Brain microvascular endothelial cell (primary cell): ENCODE data around the gene ZC3H13.
A peak's percentile ranks its signal among the peaks of the same experiment; 100 is the strongest.

Experiments
- DNase-seq: peaks from one replicate; pipeline ENCODE4 v3.0.0-alpha.2; 2020
- H3K27ac ChIP-seq: fragments of 250-450 bp; sonication (Bioruptor Pico); 2 replicates; pipeline ENCODE4 v1.5.1; 2020; ENCODE audit warnings: mild to moderate bottlenecking, moderate library complexity
- H3K27me3 ChIP-seq: fragments of 250-450 bp; sonication (Bioruptor Pico); replicated peaks from 2 replicates; pipeline ENCODE4 v1.5.1; 2020; ENCODE audit warnings: mild to moderate bottlenecking
- H3K36me3 ChIP-seq: fragments of 250-450 bp; sonication (Bioruptor Pico); replicated peaks from 2 replicates; pipeline ENCODE4 v1.5.1; 2020; ENCODE audit warnings: mild to moderate bottlenecking
- H3K4me3 ChIP-seq: 2 replicates; pipeline ENCODE4 v1.5.1; 2011; ENCODE audit warnings: low read depth, mild to moderate bottlenecking, control low read depth, low read length, moderate library complexity
- CTCF ChIP-seq: IDR thresholded peaks from 2 replicates; pipeline ENCODE4 v1.5.1; 2011; ENCODE audit warnings: low read depth, mild to moderate bottlenecking, moderate library complexity, low read length, control low read depth, inconsistent platforms; ENCODE audit errors: missing control alignments
- in situ Hi-C: cut with HindIII; loops from 2 replicates; pipeline ENCODE4 v1.10.0; 2017; ENCODE audit warnings: low sequenced_read_pairs, low pct_ligation_motif_present

ZC3H13 gene

DNA sequence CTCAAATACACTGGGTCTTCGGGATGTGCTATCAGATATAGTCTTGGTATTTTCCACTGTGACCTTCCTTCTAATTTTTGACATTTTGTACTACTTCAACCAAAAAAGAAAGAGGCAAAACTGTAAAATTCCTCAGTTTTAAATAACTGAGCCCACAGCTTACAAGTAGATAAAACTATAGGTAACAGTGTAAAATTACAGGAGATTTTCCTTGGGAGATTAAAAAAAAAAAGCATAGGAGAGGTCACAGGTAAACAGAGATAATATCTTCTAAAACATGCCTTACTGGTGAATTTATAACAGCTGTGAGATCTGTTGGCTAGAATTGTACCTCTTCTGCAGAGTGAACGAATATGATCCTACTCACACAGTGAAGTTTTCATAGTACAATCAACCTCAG, 7.1 kb downstream of the ZC3H13 start:
- Histone ChIP-seq H3K4me3 (no peak overlapping the region), H3K36me3 (peaks cover 5% of the 10 kb centered on the region), H3K27ac (no peak overlapping the region), H3K27me3 (no peaks in the 10 kb centered on the region)
- DNase-seq, result no peak
- TF ChIP-seq CTCF, result no peak
- in situ Hi-C loops, result no loop called here

GRCh38 chr13:46043647-46044046, 8.9 kb downstream of the ZC3H13 start:
- in situ Hi-C loops, result no loop called here
- H3K36me3 ChIP-seq, result peaks cover 5% of the 10 kb centered on the region
- no peak for DNase-seq

DNA sequence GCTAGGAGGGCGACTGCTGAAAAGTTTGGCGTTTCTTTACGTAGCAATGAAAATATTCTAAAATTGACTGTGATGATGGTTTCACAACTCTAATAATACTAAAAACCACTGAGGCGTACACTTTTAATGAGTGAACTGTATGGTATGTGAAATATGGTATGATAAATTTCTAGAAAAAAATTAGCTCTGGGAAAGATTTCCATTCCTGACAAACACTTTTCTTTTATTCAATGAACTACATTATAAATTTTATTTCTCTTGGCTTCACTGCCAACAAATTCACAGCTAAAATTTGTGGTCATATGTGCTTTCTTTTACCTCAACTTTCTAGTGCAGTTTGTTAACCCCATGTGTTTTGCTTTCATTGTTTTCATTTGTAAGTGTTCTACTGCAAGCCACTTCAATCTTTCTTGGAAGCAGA, 11.1 kb downstream of the ZC3H13 start:
- in situ Hi-C loops, result no loop called here
- H3K27me3 ChIP-seq, result no peaks in the 10 kb centered on the region
- H3K36me3 ChIP-seq, result peaks cover 5% of the 10 kb centered on the region
- TF ChIP-seq CTCF, result no peak
- no peak for DNase-seq
- no peak overlapping the region for H3K4me3 ChIP-seq
- peak overlapping the region; percentile 69 for H3K27ac ChIP-seq

More at GRCh38 chr13:46043647-46044046, 8.9 kb downstream of the ZC3H13 start:
- H3K27me3 ChIP-seq, result no peaks in the 10 kb centered on the region
- no peak overlapping the region for H3K27ac ChIP-seq
- TF ChIP-seq CTCF, result no peak
- no peak overlapping the region for H3K4me3 ChIP-seq

DNA sequence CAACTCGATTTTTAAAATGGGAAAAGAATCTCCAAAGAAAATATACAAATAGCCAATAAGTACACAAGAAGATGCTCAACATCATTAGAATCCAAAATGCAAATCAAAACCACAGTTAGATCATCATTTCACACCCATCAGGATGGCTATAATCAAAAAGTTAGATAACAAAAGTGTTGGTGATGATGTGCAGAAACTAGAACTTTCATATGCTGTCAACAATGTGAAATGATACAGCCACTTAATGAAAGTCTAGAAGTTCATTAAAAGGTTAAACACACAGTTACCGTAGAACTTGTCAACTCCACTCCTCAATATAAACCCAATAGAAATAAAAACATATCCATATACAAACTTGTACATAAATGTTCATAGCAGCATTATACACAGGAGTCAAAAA, 11.8 kb downstream of the ZC3H13 start:
- Histone ChIP-seq H3K27me3 (no peaks in the 10 kb centered on the region), H3K36me3 (peaks cover 5% of the 10 kb centered on the region), H3K4me3 (no peak overlapping the region), H3K27ac (peak overlapping the region; percentile 35)
- TF ChIP-seq CTCF, result no peak
- in situ Hi-C loops, result no loop called here
- DNase-seq, result no peak

DNA sequence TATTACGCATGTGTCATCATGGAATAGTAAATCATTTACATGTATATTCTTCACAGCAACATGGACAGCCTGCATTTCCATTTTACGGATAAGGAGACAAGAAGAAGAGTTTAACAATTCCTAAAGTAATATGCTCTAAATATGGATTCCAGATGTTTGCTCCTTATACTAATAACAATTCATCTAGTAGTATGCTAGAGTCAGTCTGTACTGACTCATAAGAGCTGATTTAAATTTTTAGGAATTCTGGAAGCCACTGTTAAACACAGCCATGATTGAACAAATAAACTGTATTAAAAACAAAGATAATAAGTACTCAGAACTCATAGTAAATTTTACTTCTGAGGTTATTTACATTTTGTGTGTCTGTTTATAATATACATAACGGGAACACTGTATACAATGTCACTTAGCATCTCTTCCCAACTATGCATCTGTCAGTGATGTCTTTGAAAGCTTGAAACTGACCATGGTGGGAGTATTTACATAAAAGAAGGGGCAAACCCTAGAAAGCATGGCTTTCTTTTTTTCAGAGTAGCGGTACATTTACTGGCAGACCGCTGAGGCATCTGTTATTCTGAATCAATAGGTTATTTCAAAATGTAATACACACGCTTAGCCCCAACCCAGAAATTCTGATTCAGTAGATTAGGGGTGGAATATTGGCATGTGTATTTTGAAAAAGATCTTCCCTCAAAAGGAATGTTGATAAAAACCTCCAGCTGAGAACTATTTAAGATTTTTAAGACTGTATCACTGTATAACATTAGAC, 12.9 kb downstream of the ZC3H13 start:
- H3K36me3 ChIP-seq, result peaks cover 5% of the 10 kb centered on the region
- TF ChIP-seq CTCF, result no peak

GRCh38 chr13:46038296-46038695, 14.2 kb downstream of the ZC3H13 start:
- in situ Hi-C loops, result no loop called here
- DNase-seq, result no peak
- H3K27me3 ChIP-seq, result no peaks in the 10 kb centered on the region
- H3K27ac ChIP-seq, result no peak overlapping the region
- peaks cover 5% of the 10 kb centered on the region for H3K36me3 ChIP-seq
- TF ChIP-seq CTCF, result no peak
- no peak overlapping the region for H3K4me3 ChIP-seq

More for the DNA sequence above, 12.9 kb downstream of the ZC3H13 start:
- no peaks in the 10 kb centered on the region for H3K27me3 ChIP-seq
- in situ Hi-C loops, result no loop called here
- no peak for DNase-seq
- no peak overlapping the region for H3K27ac ChIP-seq
- no peak overlapping the region for H3K4me3 ChIP-seq
